HG02943 (cell line): ENCODE data around the gene SPDYE3.
A peak's percentile ranks its signal among the peaks of the same experiment; 100 is the strongest.
"Not testable (repeated sequence)": the region's sequence is repeated elsewhere in the genome, so short reads cannot be mapped to it uniquely, and the experiment has no call there.

Experiments
- ATAC-seq: cut with Tn5 transposase; IDR thresholded peaks from one replicate; pipeline ENCODE4 v1.9.1; 2021; ENCODE audit warnings: mild to moderate bottlenecking, low read depth, moderate library complexity; ENCODE audit not compliant: unreplicated experiment

The SPDYE3 gene

DNA sequence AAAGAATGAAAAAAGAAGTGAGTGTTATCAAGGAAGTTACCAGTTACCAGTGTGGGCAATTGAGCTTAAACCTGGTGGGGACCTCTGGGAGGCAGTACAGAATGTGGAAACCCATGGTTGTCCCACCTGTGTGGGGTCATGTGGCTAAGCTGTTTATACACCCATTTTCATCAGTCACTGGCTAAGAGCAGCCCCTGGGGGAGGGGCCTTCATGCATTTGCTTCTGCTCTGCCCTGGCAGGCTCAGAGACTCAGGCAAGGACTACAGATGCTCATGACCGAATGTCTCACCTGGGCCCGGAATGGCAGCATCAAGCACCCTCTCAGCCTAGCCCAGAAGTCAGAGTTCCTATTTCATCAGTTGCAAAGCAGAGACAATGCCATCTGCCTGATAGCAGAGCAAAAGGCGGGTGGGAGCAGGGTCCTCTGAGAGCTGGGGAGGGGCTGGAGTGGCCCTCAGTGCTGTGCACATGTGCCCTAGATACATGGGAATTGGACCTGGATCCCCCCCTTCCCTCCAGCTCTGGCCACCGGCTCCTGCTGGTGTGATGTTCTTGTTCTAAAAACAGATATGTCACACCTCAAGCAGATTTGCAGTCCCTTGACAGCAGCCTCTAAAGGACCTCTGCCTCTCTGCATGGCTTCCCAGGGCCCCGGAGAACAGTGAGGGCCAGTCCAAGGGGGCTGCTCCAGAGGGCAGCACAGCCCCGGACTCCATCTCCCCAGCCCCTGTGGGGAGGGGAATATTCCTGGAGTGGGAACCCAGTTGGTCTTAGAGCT lies 20.1 kb upstream of the SPDYE3 start:
- not testable (repeated sequence) for ATAC-seq

- ATAC-seq: not testable (repeated sequence)
Observed at GRCh38 chr7:100288258-100288657, 19.2 kb upstream of the SPDYE3 start.

DNA sequence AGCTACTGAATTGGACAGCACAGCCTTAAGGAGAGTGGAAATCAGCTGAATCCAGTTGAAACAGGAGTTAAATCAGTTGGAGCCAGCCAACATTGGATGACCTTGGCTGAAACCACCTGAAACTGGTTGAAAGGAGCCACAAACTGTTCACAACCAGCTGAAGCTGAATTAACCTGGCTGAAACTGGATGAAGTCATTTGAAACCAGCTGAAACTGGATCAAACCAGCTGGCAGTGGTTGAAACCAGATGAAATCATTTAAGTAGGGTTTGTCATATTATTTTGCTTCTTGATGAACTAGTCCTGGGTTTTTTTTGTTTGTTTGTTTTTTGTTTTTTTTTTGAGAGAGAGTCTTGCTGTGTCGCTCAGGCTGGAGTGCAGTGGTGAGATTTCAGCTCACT lies 15.3 kb upstream of the SPDYE3 start:
- not testable (repeated sequence) for ATAC-seq

DNA sequence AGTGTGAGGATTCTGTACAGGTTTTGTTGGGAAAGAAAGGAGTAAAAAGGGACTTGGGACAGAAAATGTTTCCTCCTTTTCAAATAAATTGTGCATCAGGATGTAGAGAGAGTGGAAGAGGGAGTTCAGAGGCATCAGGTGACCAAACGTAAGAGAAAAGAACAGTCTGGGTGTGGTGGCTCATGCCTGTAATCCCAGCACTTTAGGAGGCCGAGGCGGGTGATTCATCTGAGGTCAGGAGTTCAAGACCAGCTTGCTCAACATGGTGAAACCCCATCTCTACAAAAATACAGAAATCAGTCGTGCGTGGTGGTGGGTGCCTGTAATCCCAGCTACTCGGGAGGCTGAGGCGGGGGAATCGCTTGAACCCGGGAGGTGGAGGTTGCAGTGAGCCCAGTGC lies 12.2 kb upstream of the SPDYE3 start:
- ATAC-seq: not testable (repeated sequence)

- ATAC-seq: not testable (repeated sequence)
Observed at GRCh38 chr7:100297852-100298631, 9.5 kb upstream of the SPDYE3 start.

DNA sequence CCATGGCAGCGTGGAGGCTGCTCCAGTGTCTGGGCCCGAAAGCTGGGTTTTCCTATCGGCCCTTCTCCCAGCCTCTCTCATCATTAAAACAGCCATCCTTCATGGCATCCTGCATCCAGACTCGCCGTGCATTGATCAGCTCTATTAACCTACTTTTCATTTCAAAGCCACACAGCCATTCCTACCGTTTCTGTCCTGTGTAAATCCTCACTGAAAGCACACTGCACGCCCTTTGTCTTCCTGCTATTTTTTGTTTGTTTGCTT lies 8.9 kb upstream of the SPDYE3 start:
- ATAC-seq: not testable (repeated sequence)

- ATAC-seq: not testable (repeated sequence)
Observed at GRCh38 chr7:100304526-100304925, 3.0 kb upstream of the SPDYE3 start.

DNA sequence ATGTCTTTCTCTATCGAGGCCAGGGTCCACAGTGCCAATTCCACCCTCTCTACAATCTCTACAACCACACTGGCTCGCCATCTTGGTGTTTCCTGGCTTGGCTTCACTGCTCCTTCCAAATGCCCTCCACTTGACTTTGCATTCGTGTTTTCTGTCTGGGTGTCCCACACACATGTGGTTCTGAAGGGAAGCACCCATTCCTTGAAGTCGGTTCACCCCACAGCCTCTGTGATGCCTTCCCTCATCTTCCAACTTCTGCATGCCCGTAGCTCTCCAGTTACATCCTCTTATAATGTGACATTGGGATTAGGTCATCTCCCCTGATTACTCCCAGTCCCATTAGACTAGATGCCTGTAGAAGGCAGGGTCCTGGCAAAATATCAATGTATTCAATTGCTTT lies 10.8 kb downstream of the SPDYE3 start:
- not testable (repeated sequence) for ATAC-seq

- ATAC-seq: not testable (repeated sequence)
Observed at GRCh38 chr7:100321648-100322047, 14.1 kb downstream of the SPDYE3 start.

DNA sequence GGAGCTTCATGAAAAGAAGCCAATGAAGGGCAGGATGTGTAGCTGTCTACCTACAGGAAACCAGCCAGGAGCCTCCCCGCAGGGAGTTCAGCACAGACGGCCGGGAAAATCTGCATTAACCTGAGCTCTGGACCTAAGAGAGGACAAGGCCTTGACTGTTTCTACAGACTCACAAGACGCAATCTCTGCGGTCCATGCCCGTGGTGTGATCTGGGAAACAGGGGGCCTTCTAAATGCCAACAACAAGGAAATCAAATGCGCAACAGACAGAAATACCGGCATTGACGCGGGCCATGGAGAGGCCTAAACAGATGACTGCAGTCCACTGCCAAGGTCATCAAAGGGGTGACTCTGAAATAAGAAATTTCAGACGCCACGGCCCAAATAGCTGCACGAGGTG lies 16.7 kb downstream of the SPDYE3 start:
- ATAC-seq: not testable (repeated sequence)

- ATAC-seq: not testable (repeated sequence)
Observed at GRCh38 chr7:100325671-100326070, 18.2 kb downstream of the SPDYE3 start.

GRCh38 chr7:100326914-100327313 lies 19.4 kb downstream of the SPDYE3 start:
- not testable (repeated sequence) for ATAC-seq

DNA sequence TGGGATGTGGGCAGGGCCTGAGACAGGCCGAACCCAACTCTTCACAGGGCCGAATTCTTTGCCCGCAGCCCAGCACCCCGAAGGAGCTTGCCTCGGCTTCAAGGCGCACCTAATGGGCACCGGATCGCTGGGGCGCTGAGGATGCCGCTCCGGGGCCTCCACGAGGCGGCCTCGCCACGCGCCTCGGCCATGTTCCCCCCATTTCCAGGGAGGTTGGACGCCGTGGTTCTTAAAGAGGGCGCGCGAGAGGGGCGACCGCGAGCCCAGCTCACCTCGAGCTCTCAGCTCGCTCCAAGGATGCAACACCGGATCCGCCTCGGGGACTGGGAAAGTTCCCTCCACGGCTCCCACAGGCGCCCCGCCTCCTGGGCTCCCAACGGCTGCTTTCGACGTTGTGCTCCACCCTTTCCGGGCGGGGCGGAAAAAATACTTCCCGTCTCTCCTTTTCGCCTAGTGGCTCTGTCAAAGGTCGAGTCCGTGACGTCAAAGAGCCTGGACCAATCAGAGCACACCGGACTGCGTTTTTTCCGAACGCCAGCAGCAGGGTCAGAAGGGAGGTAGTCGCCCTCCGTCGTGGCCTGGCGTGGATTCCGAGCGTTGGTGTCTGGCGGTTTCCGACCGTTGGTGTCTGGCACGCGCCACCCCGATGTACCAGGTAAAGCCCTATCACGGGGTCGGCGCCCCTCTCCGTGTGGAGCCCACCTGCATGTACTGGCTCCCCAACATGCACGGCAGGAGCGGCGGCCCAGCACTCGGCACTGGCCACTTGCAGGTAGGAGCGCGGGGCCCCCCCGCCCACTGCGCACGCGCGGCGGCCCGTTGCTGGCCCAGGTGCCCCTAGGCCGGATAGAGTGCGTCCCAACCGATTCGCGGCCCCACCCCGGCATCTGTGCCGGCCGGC lies 28.3 kb downstream of the SPDYE3 start:
- peak; percentile 96 for ATAC-seq

DNA sequence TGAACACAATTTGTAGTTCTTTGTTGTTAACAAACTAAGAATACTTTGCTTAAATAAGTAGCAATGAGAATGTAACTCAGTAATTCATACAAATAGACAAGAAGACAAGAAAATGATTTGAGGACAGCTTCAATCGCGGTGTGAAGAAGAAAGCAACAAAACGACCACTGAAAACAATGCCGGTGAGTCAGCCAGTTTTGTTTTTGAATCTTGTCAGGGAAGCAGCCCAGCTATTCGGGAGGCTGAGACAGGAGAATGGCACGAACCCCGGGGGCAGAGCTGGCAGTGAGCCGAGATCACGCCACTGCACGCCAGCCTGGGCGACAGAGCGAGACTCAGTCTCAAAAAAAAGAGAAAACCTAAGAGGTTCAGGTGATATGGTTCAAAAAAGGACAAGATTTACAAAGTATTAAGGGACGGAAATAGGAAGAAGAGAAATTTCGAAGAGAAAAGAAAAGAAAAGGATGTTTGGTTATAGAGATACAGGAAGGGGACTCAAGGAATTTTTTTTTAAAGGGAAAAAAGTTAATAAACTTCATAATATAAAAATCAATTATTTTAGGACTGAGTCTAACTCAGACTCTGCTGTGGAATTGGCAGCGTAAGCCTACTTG lies 30.7 kb downstream of the SPDYE3 start:
- not testable (repeated sequence) for ATAC-seq

DNA sequence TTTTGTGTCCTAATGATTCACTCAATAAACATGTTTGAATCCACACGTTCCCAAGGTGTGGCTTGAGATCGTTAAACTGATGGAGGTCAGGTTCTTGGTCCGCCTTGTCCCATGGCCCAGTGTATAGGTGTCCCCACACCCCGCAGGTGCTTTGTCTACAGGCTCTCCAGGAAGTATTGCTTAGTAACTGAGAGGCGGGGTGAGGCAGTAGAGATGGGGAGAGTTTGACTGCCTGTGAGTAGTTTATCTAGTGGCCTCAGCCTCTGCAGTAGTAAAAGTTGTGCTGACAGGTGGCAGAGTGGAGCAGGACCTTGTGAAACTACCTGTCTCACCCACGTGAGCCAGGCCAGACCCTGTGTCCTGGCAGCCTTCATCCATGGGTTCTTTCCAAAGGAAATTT lies 33.8 kb downstream of the SPDYE3 start:
- ATAC-seq: not testable (repeated sequence)

GRCh38 chr7:100342765-100343164 lies 35.3 kb downstream of the SPDYE3 start:
- ATAC-seq: no peak

- ATAC-seq: not testable (repeated sequence)
Observed at GRCh38 chr7:100344124-100344559, 36.6 kb downstream of the SPDYE3 start.

GRCh38 chr7:100344560-100345287 lies 37.2 kb downstream of the SPDYE3 start:
- ATAC-seq: peak; percentile 84

DNA sequence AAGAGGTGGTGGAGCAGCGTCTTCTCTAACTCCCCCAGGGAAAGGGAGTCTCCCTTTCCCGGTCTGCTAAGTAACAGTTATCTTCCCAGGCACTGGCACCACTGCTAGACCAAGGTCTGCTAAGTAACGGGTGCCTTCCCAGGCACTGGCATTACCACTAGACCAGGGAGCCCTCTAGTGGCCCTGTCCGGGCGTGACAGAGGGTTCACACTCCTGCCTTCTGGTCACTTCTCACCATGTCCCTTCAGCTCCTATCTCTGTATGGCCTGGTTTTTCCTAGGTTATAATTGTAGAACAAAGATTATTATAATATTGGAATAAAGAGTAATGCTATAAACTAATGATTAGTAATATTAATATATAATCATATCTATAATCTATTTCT lies 37.8 kb downstream of the SPDYE3 start:
- ATAC-seq: peak; percentile 33

DNA sequence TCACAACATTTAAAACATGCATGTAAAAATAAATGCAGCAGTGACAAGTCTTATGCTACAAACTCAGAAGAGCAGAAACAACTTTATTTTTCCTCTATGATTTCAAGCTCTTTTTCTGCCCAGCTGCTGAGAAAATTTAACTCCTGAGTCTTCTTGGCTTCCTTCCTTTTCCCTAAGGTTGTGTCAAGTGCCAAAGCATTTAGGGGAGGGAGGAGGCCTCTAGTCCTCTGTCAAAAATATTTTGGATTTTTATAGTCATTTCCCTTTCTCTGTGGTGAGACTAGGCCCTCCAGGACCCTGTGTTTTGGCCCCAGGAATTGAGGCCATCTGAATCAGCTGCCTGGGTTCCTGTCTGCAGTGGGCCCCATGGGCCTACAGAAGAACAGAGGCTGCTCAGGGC lies 39.4 kb downstream of the SPDYE3 start:
- ATAC-seq: no peak
